ENCODE results near the gene CHST11. TPM values are rescaled to one million over a fixed set of nuclear protein-coding genes. Genes with fewer than 3 reads are reported as not detected.

Gene CHST11
- polyA plus RNA-seq, 1 donor (not counting 4 experiments of a cell fraction or from before 2014, with no cell fraction given) = 11.9 TPM

DNA sequence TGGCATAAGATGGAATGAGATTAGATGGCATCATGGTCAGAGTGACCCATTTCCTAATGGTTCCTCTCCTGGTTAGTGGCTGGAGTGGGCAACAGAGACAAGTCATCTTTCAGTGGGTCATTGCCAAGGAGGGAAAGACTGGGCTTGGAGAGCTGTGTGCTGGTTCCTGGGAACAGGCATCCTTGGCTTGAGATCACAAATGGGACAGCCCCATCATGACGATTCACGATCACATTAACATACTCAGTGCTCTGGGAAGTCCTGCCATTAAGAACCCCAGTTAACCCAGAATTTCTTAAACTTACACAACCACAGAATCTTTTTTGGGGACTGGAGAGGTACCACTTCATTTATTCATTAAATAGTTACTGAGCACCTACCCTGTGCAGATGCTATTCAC, 27.3 kb downstream of the CHST11 start:
- no peak overlapping the region for H3K4me3 ChIP-seq (ENCODE audit: control insufficient read depth in 2 of 3, extremely low read depth in 1 of 3, insufficient read depth in 2 of 3, low read depth in 1 of 3, low read length in 3 of 3)
- H3K4me1 ChIP-seq (ENCODE audit: control insufficient read depth, extremely low read depth, insufficient read depth, low read length) = peaks cover 8% of the 10 kb centered on the region
- DNase-seq (ENCODE audit: low read depth, low spot score) (no peak), FAIRE-seq (no peak)
- H3K4me2 ChIP-seq (ENCODE audit: control insufficient read depth, extremely low read depth, insufficient read depth, low read depth, low read length) = no peak overlapping the region
- no peak for TF ChIP-seq EZH2 (IDR thresholded peaks at IDR 0.05; ENCODE audit: low read length)
- TF ChIP-seq, protein P1, sequence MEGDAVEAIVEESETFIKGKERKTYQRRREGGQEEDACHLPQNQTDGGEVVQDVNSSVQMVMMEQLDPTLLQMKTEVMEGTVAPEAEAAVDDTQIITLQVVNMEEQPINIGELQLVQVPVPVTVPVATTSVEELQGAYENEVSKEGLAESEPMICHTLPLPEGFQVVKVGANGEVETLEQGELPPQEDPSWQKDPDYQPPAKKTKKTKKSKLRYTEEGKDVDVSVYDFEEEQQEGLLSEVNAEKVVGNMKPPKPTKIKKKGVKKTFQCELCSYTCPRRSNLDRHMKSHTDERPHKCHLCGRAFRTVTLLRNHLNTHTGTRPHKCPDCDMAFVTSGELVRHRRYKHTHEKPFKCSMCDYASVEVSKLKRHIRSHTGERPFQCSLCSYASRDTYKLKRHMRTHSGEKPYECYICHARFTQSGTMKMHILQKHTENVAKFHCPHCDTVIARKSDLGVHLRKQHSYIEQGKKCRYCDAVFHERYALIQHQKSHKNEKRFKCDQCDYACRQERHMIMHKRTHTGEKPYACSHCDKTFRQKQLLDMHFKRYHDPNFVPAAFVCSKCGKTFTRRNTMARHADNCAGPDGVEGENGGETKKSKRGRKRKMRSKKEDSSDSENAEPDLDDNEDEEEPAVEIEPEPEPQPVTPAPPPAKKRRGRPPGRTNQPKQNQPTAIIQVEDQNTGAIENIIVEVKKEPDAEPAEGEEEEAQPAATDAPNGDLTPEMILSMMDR (optimal IDR thresholded peaks at IDR 0.05 in 1 of 3, IDR thresholded peaks at IDR 0.05 in 1 of 3, conservative IDR thresholded peaks at IDR 0.05 in 1 of 3; ENCODE audit: extremely low read depth in 1 of 3, insufficient read depth in 2 of 3, low read length in 3 of 3) = no peak
- H3K9me1 ChIP-seq (ENCODE audit: control insufficient read depth, extremely low read depth, insufficient read depth, low read length) = peaks cover 4% of the 10 kb centered on the region
- H4K20me1 ChIP-seq (ENCODE audit: control insufficient read depth, extremely low read depth, insufficient read depth, low read length) = peaks cover 2% of the 10 kb centered on the region
- dilution Hi-C loops (cut with MboI; ENCODE audit: extremely low pct_ligation_motif_present, low sequenced_read_pairs) = no loop called here
- no peak overlapping the region for H2AFZ ChIP-seq (ENCODE audit: control insufficient read depth, low read length)
- no peak overlapping the region for H3K9ac ChIP-seq (ENCODE audit: control insufficient read depth, extremely low read depth, insufficient read depth, low read length)
- H3K27me3 ChIP-seq (ENCODE audit: control insufficient read depth, extremely low read depth, insufficient read depth, low read length) = no peaks in the 10 kb centered on the region
- peaks cover 49% of the 10 kb centered on the region for H3K79me2 ChIP-seq (ENCODE audit: control insufficient read depth, insufficient read depth, low read length)
- H3K36me3 ChIP-seq (ENCODE audit: control insufficient read depth in 2 of 2, extremely low read depth in 1 of 2, insufficient read depth in 2 of 2, low read length in 2 of 2) = peaks cover 4 to 7% of the 10 kb centered on the region in 2 experiments
- no peak overlapping the region for H3K27ac ChIP-seq (ENCODE audit: control insufficient read depth, insufficient read depth, low read length)
- H3K9me3 ChIP-seq (ENCODE audit: control insufficient read depth, low read depth, low read length) = no peaks in the 10 kb centered on the region

DNA sequence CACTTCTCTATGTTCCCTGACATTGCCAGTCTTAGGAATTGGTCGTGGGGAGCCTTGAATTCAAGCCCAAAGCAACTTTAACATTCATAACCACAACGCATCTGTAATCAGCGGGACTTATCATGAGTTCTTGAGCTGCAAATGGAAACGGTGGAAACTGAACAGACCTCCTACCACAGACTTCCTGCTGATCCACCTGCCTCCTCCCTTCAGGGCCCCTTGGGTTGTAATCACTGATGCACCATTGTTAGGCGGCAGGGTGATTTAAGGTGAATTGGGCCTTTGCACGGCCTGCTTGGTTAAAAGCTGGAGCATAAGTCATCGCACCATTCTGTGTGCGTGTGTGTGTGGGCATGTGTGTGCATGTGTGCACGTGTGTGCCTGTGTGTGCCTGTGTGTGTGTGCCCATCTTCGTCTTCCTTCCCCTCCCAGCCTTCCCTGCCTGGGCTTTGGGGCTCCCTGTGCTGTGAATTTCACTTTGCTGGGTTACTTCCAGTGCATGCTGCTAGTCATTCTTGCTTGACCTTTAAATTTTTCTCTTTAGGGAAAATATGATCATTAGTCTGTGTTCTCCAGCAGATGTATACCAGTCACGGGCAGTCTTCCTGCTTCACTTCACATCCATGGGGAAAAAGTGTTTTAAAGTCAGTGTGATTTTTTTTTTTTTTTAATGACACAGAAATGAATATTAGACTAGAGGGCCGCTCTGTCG, 29.1 kb downstream of the CHST11 start:
- no peak for FAIRE-seq
- Histone ChIP-seq H3K27ac (ENCODE audit: control insufficient read depth, insufficient read depth, low read length) (no peak overlapping the region), H3K27me3 (ENCODE audit: control insufficient read depth, extremely low read depth, insufficient read depth, low read length) (no peaks in the 10 kb centered on the region), H3K9me1 (ENCODE audit: control insufficient read depth, extremely low read depth, insufficient read depth, low read length) (peaks cover 4% of the 10 kb centered on the region), H3K4me2 (ENCODE audit: control insufficient read depth, extremely low read depth, insufficient read depth, low read depth, low read length) (no peak overlapping the region), H3K79me2 (ENCODE audit: control insufficient read depth, insufficient read depth, low read length) (peaks cover 44% of the 10 kb centered on the region), H3K4me3 (ENCODE audit: control insufficient read depth in 2 of 3, extremely low read depth in 1 of 3, insufficient read depth in 2 of 3, low read depth in 1 of 3, low read length in 3 of 3) (no peak overlapping the region), H4K20me1 (ENCODE audit: control insufficient read depth, extremely low read depth, insufficient read depth, low read length) (peaks cover 2% of the 10 kb centered on the region), H3K4me1 (ENCODE audit: control insufficient read depth, extremely low read depth, insufficient read depth, low read length) (peaks cover 5% of the 10 kb centered on the region), H3K9ac (ENCODE audit: control insufficient read depth, extremely low read depth, insufficient read depth, low read length) (no peak overlapping the region), H3K36me3 (ENCODE audit: control insufficient read depth in 2 of 2, extremely low read depth in 1 of 2, insufficient read depth in 2 of 2, low read length in 2 of 2) (peaks cover 3 to 7% of the 10 kb centered on the region in 2 experiments), H3K9me3 (ENCODE audit: control insufficient read depth, low read depth, low read length) (no peaks in the 10 kb centered on the region), H2AFZ (ENCODE audit: control insufficient read depth, low read length) (no peak overlapping the region)
- TF ChIP-seq EZH2 (IDR thresholded peaks at IDR 0.05; ENCODE audit: low read length) = no peak
- TF ChIP-seq, protein P1 (optimal IDR thresholded peaks at IDR 0.05 in 1 of 3, IDR thresholded peaks at IDR 0.05 in 1 of 3, conservative IDR thresholded peaks at IDR 0.05 in 1 of 3; ENCODE audit: extremely low read depth in 1 of 3, insufficient read depth in 2 of 3, low read length in 3 of 3) = no peak
- dilution Hi-C loops (cut with MboI; ENCODE audit: extremely low pct_ligation_motif_present, low sequenced_read_pairs) = no loop called here
- DNase-seq (ENCODE audit: low read depth, low spot score) = no peak
